HuH-7.5 (cell line): Measurements from ENCODE around the gene CDC42EP2.
"Not testable (repeated sequence)": the region's sequence is repeated elsewhere in the genome, so short reads cannot be mapped to it uniquely, and the experiment has no call there.

Source experiments
- DNase-seq: peaks from one replicate; pipeline ENCODE4 v3.0.0; 2011; ENCODE audit warnings: low spot score

The CDC42EP2 gene

DNA sequence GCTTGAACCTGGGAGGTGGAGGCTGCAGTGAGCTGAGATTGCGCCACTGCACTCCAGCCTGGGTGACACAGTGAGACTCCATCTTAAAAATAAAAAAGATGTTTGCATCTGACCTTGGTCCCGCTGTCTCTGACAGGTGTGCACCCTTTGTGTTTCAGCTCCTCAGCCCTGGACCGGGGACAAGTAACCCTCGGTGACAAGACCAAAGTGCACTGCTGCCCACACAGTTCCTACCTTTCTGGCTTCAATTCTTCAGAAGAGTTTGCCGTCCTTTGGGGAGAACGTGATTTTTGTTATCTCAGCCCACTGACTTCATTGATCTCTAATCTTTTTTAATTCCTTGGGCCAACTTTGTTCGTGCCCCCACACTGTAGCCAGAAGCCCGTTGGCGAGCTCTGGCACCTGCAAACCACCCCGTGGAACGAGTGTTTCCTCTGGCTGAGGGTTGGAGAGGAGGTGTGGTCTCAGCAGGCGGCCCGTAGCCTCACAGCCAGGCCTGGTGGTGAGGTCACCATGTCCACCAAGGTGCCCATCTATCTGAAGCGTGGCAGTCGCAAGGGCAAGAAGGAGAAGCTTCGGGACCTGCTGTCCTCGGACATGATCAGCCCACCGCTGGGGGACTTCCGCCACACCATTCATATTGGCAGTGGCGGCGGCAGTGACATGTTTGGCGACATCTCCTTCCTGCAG lies 5.9 kb downstream of the CDC42EP2 start:
- DNase-seq: no peak

DNA sequence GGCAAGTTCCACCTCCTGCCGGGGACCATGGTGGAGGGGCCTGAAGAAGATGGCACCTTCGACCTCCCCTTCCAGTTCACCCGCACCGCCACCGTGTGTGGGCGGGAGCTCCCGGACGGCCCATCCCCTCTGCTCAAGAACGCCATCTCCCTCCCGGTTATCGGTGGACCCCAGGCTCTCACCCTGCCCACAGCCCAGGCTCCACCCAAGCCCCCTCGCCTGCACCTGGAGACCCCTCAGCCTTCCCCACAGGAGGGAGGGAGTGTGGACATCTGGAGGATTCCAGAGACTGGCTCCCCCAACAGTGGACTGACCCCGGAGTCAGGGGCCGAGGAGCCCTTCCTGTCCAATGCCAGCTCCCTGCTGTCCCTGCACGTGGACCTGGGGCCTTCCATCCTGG lies 6.4 kb downstream of the CDC42EP2 start:
- no peak for DNase-seq

DNA sequence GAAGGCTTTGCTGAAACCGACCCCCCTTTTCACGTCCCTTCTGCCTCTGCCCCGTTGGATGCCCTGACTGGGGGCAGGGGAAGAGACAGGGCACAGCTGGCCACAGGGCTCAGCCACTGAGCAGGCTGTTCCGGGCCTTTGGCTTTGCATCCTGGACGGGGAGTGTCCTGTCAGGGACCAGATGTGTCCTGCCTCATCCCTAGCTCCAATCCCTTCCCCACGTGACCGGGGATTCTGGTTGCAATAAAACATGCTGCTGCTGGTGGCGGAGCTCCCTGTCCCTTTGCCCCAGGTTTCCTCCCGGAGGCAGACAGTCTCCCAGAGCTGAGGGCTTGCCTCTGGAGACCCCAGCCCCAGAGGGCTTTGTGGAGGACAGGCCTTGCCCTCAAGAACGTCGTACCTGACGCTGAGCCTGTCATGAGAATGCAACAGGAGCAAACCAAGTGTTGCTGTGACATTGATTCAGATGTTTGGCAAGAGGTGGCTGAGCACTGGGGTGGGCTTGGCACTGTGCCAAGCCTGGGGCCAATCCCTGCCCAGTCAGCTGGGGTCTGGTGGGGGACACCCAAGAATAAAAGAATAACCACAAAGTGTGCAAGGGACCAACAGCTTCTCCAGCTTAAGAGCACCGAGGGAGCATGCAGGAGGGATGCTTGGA lies 7.3 kb downstream of the CDC42EP2 start:
- no peak for DNase-seq

DNA sequence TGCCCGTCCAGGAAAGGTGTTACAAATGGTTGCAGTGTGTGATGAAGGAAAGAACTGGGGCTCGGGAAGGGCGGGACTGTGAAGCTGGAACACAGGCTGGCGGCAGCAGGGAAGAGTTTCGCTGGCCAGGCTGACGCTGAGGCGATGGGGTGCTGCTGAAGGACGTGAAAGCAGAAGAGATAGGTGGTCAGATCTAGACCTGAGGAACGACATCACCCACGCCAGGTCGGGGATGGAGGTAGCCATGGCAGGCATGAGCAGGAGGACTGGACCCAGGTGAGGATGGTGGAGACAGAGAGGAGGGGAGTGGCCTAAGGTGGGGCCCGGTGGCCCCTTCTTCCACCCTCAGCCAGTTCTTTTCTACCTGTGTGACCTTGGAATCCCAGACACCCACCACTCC lies 9.1 kb downstream of the CDC42EP2 start:
- no peak for DNase-seq

DNA sequence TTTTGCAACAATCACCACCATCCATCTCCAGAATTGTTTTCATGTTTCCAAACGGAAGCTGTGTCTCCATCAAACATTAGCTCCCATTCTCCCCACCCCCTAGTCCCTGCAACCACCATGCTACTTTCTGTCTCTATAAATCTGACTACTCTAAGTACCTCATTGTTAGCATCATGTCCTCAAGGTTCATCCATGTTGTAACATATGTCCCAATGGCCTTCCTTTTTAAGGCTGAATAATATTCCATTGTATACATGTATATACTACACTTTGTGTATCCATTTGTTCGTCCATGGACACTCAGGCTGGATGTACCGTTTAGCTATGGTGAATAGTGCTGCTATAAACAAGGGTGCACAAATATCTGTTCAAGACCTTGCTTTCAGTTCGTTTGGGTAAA lies 10.8 kb downstream of the CDC42EP2 start:
- DNase-seq: no peak

DNA sequence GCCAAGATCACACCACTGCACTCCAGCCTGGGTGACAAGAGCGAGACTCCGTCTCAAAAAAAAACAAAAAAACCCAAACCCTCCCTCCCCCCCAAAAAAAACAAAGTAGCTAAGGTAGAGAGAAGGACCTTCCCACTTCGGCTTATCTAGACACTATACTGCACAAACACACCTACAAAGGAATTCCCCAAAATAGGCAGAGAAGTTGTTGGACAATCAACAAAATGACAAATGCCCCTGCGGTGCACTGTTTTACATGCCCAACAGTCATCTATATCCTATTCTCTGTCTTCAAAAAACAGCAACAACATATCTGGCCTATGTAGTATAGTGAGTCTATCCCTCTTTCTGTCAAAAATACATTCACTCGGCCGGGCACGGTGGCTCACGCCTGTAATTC lies 12.4 kb downstream of the CDC42EP2 start:
- no peak for DNase-seq

DNA sequence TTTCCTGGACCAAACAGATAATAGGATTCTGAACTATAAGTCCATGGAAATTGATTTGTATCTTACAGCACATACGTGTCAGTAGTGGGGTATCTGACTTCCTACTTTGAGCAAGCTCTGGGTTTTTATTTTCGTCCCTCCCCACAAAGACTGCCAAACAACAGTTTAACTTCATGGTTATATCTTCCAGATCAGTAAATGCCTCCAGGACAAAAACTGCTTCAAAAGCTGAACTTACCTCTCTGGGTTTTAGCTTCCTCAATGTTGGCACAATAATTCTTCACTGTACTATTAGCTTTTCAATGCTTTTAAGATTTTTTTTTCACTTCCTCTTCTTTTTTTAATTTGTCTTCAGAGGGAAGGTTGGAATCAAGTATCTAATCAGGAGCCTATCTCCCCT lies 14.8 kb downstream of the CDC42EP2 start:
- DNase-seq: no peak

DNA sequence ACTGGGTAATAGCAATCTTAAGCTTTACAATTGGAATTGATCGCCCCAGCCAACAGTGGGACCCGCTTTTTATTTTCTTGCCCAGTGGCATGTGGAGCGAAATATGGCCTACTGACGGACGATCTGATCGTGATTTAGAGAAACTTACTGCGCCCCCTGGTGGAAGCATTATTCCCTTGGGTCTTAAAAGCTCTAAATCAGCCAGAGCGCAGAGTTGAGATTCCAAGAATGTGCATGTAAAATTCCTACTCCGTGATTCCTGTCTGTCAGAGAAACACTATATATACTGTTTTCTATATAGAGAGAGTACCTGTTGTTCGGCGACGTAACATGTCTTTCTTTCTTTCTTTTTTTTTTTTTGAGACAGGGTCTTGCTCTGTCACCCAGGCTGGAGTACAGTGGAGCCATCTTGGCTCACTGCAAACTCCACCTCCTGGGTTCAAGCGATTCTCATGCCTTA lies 15.3 kb downstream of the CDC42EP2 start:
- DNase-seq: peak; percentile 57

DNA sequence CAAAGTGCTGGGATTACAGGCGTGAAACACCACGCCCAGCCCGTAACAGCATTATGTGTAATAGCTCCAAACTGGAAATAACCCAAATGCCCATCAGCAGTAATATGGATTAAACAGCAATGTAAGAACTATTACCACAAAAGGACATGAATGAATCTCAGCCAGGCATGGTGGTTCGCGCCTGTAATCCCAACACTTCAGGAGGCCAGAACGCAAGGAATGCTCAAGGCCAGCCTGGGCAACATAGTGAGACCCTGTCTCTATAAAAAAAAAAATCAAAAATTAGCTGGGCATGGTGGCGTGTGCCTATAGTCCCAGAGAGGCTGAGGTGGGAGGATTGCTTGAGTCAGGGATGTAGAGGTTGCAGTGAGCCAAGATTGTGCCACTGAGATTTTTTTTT lies 15.9 kb downstream of the CDC42EP2 start:
- no peak for DNase-seq

DNA sequence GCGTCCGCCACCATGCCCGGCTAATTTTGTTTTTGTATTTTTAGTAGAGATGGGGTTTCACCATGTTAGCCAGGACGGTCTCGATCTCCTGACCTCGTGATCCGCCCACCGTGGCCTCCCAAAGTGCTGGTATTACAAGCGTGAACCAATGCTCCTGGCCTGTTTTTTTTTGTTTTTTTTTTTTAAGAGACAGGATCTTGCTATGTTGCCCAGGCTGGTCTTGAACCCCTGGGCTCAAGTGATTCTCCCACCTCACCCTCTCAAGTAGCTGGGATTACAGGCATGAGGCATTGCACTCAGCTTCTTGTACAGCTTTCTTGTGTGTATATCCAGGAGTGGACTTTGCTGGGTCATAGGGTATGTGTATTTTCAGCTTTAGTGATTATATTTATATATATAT lies 17.9 kb downstream of the CDC42EP2 start:
- not testable (repeated sequence) for DNase-seq

DNA sequence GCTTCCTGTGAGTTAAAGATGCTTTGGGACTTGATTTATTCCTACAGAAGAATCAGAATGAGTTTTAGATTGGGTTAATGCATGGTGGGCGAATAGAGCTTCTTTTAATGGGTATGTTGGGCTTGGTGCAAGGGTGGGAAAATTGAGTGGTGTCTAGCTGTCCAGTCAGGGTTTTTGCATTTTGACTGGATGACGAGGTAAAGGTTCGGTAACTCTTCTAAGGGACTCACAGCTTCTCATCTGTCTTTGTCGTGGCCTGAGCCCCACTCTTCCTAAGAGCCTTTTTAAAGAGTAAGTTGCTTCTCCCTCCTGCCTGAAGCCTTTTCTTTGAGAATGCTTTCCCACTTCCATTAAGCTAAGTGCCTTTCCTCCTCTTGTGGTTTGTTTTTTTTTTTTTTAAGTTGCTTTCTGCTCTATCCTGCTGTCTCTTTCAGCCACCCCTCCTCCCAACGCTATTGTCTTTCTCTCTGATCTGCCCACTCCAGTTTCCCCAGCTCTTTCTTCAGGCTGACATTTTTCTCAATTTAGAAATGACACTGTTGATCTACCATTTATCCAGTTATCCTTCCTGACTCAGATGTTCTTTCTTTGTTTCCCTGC lies 20.1 kb downstream of the CDC42EP2 start:
- no peak for DNase-seq

DNA sequence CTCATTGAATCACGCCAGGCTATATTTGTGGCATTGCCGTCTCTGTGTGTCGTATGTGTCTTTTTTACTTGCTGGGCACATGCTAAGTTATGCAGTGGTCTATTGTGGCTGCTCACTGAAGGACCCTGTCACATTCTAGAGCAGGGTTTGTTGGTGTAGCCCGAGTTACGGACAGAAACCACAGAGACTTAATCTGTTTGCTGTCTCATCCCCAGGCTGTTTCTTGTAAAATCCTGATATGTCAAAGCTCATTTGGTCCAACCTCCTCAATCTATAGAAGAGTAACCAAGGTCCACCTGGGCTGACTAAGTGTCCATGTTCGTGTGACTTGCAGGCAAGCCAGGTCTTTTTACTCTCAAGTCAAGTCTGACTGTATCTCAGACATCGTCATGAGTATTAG lies 24.0 kb downstream of the CDC42EP2 start:
- DNase-seq: no peak

DNA sequence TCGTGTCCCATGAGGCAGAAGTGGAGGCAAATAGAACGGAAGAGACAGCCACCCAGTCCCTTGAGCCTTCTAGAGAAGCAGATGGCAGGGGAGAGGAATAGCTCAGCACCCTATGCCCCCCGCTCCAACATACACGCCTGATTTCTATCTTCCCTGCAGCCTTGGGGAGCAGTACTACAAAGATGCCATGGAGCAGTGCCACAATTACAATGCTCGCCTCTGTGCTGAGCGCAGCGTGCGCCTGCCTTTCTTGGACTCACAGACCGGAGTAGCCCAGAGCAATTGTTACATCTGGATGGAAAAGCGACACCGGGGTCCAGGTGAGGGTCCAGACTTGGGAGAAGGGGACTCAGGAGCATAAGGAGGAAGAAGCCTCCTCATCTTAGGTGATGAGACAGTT lies 25.6 kb downstream of the CDC42EP2 start:
- DNase-seq: no peak

DNA sequence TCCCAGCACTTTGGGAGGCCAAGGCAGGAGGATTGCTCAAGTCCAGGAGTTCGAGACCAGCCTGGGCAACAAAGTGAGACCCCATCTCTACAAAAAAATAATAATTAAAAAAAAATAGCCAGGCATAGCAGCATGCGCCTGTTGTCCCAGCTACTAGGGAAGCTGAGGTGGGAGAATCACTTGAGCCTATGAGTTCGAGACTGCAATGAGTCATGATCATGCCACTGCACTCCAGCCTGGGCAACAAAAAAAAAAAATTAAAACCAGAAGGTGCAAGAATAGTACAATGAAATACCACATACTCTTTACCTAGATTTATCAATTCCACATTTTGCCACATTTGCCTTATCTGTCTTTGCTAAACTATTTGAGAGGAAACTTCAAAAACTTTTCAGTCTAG lies 27.2 kb downstream of the CDC42EP2 start:
- DNase-seq: no peak

DNA sequence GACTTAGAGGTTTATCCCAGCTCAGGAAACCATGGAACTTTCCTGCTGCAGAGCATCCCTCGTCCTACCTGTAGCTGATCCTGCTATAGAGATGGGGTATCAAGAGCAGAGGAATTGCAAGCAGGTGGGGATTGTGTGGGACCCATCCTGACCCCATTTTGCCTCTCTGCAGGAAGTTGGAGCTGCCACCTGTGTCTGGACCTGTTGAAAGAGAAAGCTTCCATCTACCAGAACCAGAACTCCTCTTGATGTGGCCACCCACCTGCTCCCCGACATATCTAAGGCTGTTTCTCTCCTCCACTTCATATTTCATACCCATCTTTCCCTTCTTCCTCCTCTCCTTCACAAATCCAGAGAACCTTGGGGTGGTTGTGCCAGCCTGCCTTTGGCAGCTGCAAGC lies 36.8 kb downstream of the CDC42EP2 start:
- DNase-seq: no peak

DNA sequence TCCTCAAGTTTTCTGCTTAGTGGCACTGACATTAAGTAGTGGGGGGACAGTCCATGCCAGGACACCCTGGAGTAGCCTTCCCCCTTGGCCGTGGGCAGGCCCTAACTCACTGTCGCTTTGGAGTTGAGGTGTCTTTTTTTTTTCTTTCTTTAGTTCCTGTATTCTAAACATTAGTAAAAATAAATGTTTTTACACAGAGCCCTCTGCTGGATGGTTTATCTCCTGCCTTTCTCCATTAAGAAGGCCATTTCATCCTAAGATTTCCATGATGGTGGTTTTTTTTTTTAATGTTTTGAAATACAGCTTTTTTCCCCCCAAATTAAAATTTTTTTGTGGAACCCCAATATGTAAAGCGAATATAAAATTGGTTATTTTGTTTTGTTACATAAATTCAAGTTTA lies 38.1 kb downstream of the CDC42EP2 start:
- no peak for DNase-seq

DNA sequence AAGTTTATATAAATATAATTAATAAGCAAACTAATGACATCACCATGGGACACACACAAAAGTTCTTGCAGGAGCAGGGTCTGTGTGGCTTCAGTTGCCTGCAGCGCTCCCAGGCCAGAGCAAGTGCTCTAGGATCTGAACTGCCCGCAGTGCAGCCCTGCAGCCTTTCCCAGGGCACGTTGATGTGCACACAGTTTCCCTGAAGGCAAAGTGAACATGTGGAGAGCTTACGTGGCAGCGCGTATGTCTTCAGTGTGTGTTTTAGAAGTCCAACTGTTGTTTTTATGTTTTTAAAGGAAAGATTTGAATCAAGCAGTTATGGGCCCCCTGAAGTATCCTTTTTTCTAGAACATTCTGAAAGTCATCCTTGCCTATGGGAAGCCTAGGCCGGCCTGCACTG lies 38.7 kb downstream of the CDC42EP2 start:
- DNase-seq: no peak

DNA sequence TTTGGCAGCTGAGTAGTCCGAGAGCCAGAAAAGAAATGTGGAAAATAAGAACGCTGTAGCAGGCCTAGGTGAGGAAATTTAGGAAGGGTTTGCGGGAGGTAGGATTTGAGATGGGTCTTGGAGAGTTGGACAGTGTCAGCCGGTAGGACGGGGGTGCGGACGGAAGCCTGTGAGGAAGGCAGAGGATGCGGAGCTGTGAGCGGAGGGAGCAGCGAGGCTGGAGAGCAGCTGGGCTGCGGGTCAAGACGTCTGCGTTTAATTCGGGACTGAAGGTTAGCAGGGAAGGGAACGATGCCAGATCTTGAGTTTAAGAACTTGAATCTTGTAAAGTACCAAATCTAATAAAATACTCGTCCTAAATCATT lies 39.2 kb downstream of the CDC42EP2 start:
- DNase-seq: no peak

DNA sequence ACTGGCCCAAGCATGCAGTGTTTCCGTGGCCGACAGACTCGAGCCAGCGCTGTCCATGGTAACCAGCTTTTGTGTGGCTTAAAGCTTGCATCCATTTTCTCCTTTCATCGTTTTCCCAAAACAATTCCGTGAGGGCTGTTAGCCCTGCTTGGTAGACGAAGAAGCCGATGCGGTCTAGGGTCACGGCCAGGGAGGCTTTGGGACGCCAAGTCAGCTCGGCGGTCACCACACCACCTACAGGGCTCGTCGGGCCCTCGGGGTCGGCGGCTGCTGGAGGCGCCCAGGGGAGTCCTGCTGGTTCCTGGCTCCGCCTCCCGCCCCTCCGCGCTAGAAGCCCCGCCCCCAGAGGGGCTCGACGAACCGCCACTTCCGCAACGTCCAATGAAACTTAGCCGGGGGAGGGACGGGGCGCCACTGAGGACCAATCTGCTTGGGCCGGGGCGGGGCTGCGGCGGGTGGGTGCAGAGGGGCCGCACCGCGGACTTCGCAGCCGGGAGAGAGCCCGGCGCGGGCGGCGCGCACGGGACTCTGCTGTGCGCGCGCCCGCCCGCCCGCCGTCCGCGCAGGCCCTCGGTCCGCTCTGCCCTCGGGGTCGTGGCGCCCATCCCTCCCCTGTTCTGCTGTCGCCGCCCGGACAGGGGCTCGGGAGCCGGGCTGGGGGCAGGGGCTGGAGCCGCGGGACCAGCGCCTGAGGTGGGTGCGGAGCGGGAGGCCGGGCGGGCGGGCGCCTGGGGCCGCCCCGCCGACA lies 39.8 kb downstream of the CDC42EP2 start, which contains the start of gene TIGD3:
TSS of gene TIGD3 (plus strand) at position 487 of the 748 bp plus-strand sequence. CDS start 1,058 bp downstream, outside the sequence.
- peak; percentile 95 for DNase-seq

DNA sequence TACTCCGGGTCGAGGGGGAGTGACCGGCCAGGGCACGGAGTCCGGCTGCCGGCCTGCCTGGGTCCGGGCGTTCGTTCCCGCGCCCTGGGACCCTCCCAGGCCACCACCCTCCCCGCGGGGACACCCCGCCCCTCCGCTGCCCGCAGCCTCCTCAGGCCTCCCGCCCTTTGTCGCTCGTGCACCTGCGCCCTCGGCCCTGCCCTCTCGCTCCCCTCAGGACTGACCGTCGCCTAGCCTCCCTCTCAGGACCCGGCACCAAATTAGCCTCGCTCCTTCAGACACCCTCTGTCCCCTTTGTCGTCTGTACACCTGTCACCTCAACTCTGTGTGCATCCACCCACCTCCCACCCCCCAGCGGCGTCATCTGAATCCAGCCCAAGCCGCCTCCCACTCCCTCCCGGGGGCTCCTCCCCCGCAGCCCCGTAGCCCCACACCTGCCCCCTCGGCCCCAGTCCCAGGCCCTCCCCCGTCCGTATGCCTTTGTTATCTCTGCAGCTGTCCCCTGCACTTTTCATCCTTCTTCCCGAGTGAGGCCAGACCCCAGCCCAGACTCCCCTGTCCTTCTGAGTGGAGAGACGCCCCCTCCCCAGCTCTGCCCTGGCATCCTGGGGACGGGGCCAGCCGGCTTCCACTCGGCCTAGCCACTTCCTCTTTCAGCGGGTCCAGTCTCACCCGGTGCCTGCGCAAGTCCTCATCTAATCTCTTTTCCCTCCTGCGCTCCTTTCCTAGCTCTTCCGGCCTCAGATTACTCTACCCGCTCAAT lies 40.5 kb downstream of the CDC42EP2 start:
- DNase-seq: peak; percentile 54

DNA sequence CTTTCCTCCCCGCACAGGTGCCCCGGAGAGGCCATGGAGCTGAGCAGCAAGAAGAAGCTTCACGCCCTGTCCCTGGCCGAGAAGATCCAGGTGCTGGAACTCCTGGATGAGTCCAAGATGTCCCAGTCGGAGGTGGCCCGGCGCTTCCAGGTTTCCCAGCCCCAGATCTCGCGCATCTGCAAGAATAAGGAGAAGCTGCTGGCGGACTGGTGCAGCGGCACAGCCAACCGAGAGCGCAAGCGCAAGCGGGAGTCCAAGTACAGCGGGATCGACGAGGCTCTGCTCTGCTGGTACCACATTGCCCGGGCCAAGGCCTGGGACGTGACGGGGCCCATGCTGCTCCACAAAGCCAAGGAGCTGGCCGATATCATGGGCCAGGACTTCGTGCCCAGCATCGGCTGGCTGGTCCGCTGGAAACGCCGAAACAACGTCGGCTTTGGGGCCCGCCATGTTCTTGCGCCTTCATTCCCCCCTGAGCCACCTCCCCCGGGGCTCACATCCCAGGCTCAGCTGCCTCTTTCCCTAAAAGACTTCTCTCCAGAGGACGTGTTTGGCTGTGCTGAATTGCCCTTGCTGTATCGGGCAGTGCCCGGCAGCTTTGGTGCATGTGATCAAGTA lies 41.2 kb downstream of the CDC42EP2 start:
- DNase-seq: no peak
